Spinal cord (tissue), 10 donors: ENCODE results near the gene AP4S1. TPM values are rescaled to one million over a fixed set of nuclear protein-coding genes. Genes with fewer than 3 reads are reported as not detected.

Experiments
- DNase-seq, 6 donors: peaks; one replicate each; pipeline versions ENCODE4 v3.0.0 to v3.0.0-alpha.2; 2013 to 2015; ENCODE audit warnings: low spot score in 6 of 6, low read depth in 4 of 6
- H3K27ac ChIP-seq: one replicate; pipeline ENCODE4 v1.5.1; 2013; ENCODE audit warnings: low read depth, low read length, control low read depth
- H3K27me3 ChIP-seq: one replicate; pipeline ENCODE4 v1.6.1; 2013; ENCODE audit warnings: low read length; ENCODE audit not compliant: control insufficient read depth, insufficient read depth
- H3K36me3 ChIP-seq: one replicate; pipeline ENCODE4 v1.6.1; 2013; ENCODE audit warnings: low read length; ENCODE audit not compliant: control insufficient read depth, insufficient read depth
- H3K4me1 ChIP-seq: one replicate; pipeline ENCODE4 v1.6.1; 2013; ENCODE audit warnings: low read length; ENCODE audit not compliant: control insufficient read depth, insufficient read depth
- H3K4me3 ChIP-seq: one replicate; pipeline ENCODE4 v1.5.1; 2013; ENCODE audit warnings: low read depth, low read length, control low read depth
- H3K9me3 ChIP-seq: one replicate; pipeline ENCODE4 v1.6.1; 2013; ENCODE audit warnings: low read length; ENCODE audit not compliant: control insufficient read depth, insufficient read depth
- WGBS: methylation state at CpG from one replicate; pipeline ENCODE4 v1.1.5; 2013; ENCODE audit warnings: missing lambda C conversion rate; ENCODE audit not compliant: insufficient coverage; 5-methylcytosine and 5-hydroxymethylcytosine counted together
- polyA plus RNA-seq, 2 donors: library from polyadenylated mRNA; unstranded; fragments of 120-200 nt; gene quantifications; one replicate each; pipeline ENCODE4 v1.2.1, GENCODE V29; 2013; ENCODE audit not compliant: insufficient read length in 2 of 2
- total RNA-seq, 2 donors: library from RNA; depleted of rRNA in 1 of 2; stranded (reverse); fragments of 120-200 nt in 1 of 2; fragments of >200 nt in 1 of 2; gene quantifications; one replicate each; pipeline versions ENCODE4 v1.2.3 to v1.2.4, GENCODE V29; 2013 to 2014
- donor health status: healthy.

AP4S1 gene
- total and polyA plus RNA-seq, 4 donors, result 16.5 to 29.8 (median 28.3) TPM

- DNase-seq, result no peak
- 89% methylated on average over 8 of the region's 8 CpGs for WGBS
- H3K36me3 ChIP-seq, result peaks cover 38% of the 10 kb centered on the region
These were observed 96.7 kb downstream of the AP4S1 start for GRCh38 chr14:31122098-31122611.

GRCh38 chr14:31122921-31123320, 97.5 kb downstream of the AP4S1 start:
- Histone ChIP-seq H3K27me3 (no peaks in the 10 kb centered on the region), H3K36me3 (peaks cover 37% of the 10 kb centered on the region), H3K9me3 (no peaks in the 10 kb centered on the region), H3K4me3 (no peak overlapping the region), H3K27ac (no peak overlapping the region), H3K4me1 (no peaks in the 10 kb centered on the region)
- DNase-seq, result no peak
- 62% methylated on average over 3 of the region's 4 CpGs for WGBS

More at GRCh38 chr14:31122098-31122611, 96.7 kb downstream of the AP4S1 start:
- H3K4me3 ChIP-seq, result no peak overlapping the region
- no peaks in the 10 kb centered on the region for H3K9me3 ChIP-seq
- no peaks in the 10 kb centered on the region for H3K27me3 ChIP-seq
- no peaks in the 10 kb centered on the region for H3K4me1 ChIP-seq
- no peak overlapping the region for H3K27ac ChIP-seq

- no peaks in the 10 kb centered on the region for H3K9me3 ChIP-seq
- no peak overlapping the region for H3K27ac ChIP-seq
- no peaks in the 10 kb centered on the region for H3K27me3 ChIP-seq
- H3K4me1 ChIP-seq, result no peaks in the 10 kb centered on the region
- H3K36me3 ChIP-seq, result peaks cover 34% of the 10 kb centered on the region
- WGBS, result 86% methylated on average over 2 of the region's 3 CpGs
- H3K4me3 ChIP-seq, result no peak overlapping the region
- no peak for DNase-seq
These were observed 98.7 kb downstream of the AP4S1 start for GRCh38 chr14:31124197-31124596.

GRCh38 chr14:31125231-31125630, 99.8 kb downstream of the AP4S1 start:
- Histone ChIP-seq H3K9me3 (no peaks in the 10 kb centered on the region), H3K36me3 (peaks cover 36% of the 10 kb centered on the region)
- WGBS, result 91% methylated on average over 5 of the region's 6 CpGs

GRCh38 chr14:31126680-31127079, 101.2 kb downstream of the AP4S1 start:
- peaks cover 29% of the 10 kb centered on the region for H3K36me3 ChIP-seq
- no peak for DNase-seq
- WGBS, result 93% methylated on average over 2 of the region's 7 CpGs

More at GRCh38 chr14:31125231-31125630, 99.8 kb downstream of the AP4S1 start:
- no peak for DNase-seq
- Histone ChIP-seq H3K27ac (no peak overlapping the region), H3K27me3 (no peaks in the 10 kb centered on the region), H3K4me1 (no peaks in the 10 kb centered on the region), H3K4me3 (no peak overlapping the region)

GRCh38 chr14:31127690-31128089, 102.2 kb downstream of the AP4S1 start:
- peaks cover 27% of the 10 kb centered on the region for H3K36me3 ChIP-seq
- no peak for DNase-seq
- no peak overlapping the region for H3K4me3 ChIP-seq
- H3K27me3 ChIP-seq, result no peaks in the 10 kb centered on the region
- H3K9me3 ChIP-seq, result no peaks in the 10 kb centered on the region
- no peaks in the 10 kb centered on the region for H3K4me1 ChIP-seq
- H3K27ac ChIP-seq, result no peak overlapping the region

More at GRCh38 chr14:31126680-31127079, 101.2 kb downstream of the AP4S1 start:
- H3K27me3 ChIP-seq, result no peaks in the 10 kb centered on the region
- no peaks in the 10 kb centered on the region for H3K9me3 ChIP-seq
- H3K27ac ChIP-seq, result no peak overlapping the region
- no peaks in the 10 kb centered on the region for H3K4me1 ChIP-seq
- H3K4me3 ChIP-seq, result no peak overlapping the region

- Histone ChIP-seq H3K9me3 (no peaks in the 10 kb centered on the region), H3K4me3 (no peak overlapping the region), H3K27ac (no peak overlapping the region), H3K4me1 (no peaks in the 10 kb centered on the region), H3K27me3 (no peaks in the 10 kb centered on the region), H3K36me3 (peaks cover 31% of the 10 kb centered on the region)
- no peak for DNase-seq
- 96% methylated on average over 15 of the region's 18 CpGs for WGBS
These were observed 103.4 kb downstream of the AP4S1 start for GRCh38 chr14:31128601-31129526.

- Histone ChIP-seq H3K4me3 (no peak overlapping the region), H3K27ac (no peak overlapping the region), H3K36me3 (peaks cover 22% of the 10 kb centered on the region), H3K9me3 (no peaks in the 10 kb centered on the region), H3K27me3 (no peaks in the 10 kb centered on the region), H3K4me1 (no peaks in the 10 kb centered on the region)
- 100% methylated on average over 2 of the region's 6 CpGs for WGBS
- DNase-seq, result no peak
These were observed 107.7 kb downstream of the AP4S1 start for GRCh38 chr14:31133133-31133532.

GRCh38 chr14:31137214-31137889, 111.9 kb downstream of the AP4S1 start:
- H3K4me3 ChIP-seq, result no peak overlapping the region
- H3K9me3 ChIP-seq, result no peaks in the 10 kb centered on the region
- no peak for DNase-seq
- H3K4me1 ChIP-seq, result no peaks in the 10 kb centered on the region
- H3K27ac ChIP-seq, result no peak overlapping the region
- H3K27me3 ChIP-seq, result no peaks in the 10 kb centered on the region
- WGBS, result 96% methylated on average over 3 of the region's 12 CpGs
- peaks cover 17% of the 10 kb centered on the region for H3K36me3 ChIP-seq
